GM19238 (cell line): Measurements from ENCODE around the gene HOXC10.

Experiments
- DNase-seq: peaks from one replicate; pipeline ENCODE4 v3.0.0; 2011; ENCODE audit warnings: low spot score; ENCODE audit not compliant: insufficient read length

Gene HOXC10

GRCh38 chr12:53990311-53991076, 5.5 kb downstream of the HOXC10 start:
- DNase-seq: no peak

- no peak for DNase-seq
Observed at GRCh38 chr12:53991077-53991460, 6.1 kb downstream of the HOXC10 start.

- no peak for DNase-seq
Observed at GRCh38 chr12:53992377-53992889, 7.5 kb downstream of the HOXC10 start.

- DNase-seq: no peak
Observed at GRCh38 chr12:53993162-53994008, 8.4 kb downstream of the HOXC10 start.

- DNase-seq: no peak
Observed at GRCh38 chr12:53994009-53994263, 9.0 kb downstream of the HOXC10 start.

GRCh38 chr12:53994264-53995001, 9.5 kb downstream of the HOXC10 start:
- DNase-seq: no peak

- no peak for DNase-seq
Observed at GRCh38 chr12:53995002-53995377, 10.0 kb downstream of the HOXC10 start.

- DNase-seq: no peak
Observed at GRCh38 chr12:53995378-53996239, 10.7 kb downstream of the HOXC10 start.

GRCh38 chr12:53996240-53997203, 11.6 kb downstream of the HOXC10 start:
- DNase-seq: no peak

GRCh38 chr12:53997204-53998109, 12.5 kb downstream of the HOXC10 start:
- no peak for DNase-seq

GRCh38 chr12:53998110-53998899, 13.4 kb downstream of the HOXC10 start:
- DNase-seq: no peak

GRCh38 chr12:53998900-53999236, 13.9 kb downstream of the HOXC10 start:
- no peak for DNase-seq

GRCh38 chr12:53999559-54000115, 14.7 kb downstream of the HOXC10 start:
- DNase-seq: no peak

- DNase-seq: no peak
Observed at GRCh38 chr12:54000116-54001114, 15.5 kb downstream of the HOXC10 start, which contains the start of gene HOXC9. Gene HOXC9 (plus strand): TSS chr12:54000161. CDS start chr12:54000189, 28 bp downstream.

- no peak for DNase-seq
Observed at GRCh38 chr12:54001283-54002187, 16.6 kb downstream of the HOXC10 start.
